ENCODE data around the gene PIAS4.

Gene PIAS4

DNA sequence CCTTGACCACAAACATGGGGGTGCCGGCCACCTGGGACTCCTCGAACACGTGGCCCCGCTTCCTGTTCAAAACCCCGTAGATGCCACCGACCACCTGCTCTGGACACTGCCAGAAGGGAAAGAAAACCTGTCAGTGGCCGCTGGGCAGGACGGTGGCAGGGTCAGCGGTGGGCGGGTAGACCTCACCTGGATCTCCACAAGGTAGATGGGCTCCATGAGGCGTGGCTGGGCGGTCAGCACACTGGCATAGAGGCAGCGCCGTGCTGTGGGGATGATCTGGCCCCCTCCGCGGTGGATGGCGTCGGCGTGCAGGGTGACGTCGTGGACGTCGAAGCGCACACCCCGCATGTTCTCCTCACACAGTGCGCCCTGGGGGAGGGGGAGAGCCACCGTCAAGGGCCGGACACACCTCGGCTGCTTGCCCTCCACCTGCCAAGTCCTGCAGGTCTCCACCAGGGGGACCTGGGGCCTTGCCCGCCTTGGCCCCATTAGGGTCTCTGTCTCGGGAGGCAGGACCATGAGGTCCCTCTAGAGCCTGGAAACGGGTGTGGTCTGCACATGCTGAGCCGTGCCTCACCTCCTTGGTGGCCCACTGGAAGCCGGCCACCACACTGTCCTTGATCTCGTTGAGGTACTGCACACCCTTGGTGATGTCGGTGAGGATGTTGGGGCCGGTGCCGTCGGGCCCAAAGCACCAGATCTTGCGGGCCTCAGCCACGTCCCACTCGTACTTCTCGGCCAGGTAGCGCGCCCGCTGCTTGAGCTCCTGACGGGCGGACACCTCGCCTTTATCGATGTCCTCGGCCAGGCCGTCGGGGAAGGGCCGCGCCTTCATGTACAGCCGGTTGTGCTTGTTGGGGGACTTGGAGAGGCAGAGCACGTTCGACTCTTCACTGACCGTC, 30.0 kb upstream of the PIAS4 start:
- no peak for DNase-seq

DNA sequence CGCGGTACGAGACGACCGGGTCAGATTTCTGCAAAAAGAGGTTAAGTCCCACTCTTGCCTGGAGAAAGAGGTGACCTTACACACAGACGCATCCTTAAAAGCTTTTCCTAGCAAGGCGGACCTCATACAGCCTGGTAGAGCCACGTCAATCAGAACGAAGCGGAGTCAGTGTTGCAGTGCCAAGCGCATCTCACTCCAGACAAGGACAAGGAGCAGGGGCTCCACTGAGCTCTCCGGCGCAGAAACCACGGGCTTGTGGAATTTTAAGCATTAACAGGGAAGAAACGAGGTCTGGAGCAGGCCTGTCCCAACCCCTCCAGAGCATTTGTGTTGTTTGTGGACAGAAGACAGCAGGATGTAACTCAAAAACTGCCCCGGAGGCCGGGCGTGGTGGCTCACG, 29.4 kb upstream of the PIAS4 start:
- DNase-seq = no peak

- no peak for DNase-seq
Observed at GRCh38 chr19:3979289-3979673, 28.3 kb upstream of the PIAS4 start.

DNA sequence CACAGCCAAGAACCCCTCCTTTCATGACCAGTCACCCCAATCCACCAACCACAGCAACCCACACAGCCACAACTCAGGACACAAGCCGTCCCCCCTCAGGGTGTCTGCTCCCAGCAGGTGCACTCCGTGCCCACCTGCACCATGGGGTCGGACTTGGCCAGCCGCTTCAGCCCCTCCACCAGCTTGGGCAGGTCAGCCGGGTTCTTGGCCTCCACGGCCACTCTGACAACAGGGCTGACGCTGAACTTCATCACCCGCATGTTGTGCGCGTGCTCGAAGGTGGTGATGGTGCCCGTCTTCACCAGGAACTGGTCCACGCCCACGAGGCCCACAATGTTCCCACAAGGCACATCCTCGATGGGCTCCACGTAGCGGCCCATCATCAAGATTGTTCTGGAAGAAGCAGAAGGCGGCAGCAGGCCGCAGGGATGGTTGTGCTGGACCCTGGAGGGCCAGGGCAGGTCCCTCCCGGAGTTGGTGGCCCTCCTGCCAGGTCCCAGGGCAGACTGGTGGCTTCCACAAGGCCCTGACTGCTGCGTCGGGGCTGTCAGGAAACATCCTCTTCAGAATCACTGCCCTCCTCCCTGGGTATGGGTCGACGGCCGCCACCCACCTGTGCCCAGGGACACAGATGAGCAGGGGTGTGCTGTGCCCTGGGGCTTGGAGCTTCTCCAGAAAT, 27.7 kb upstream of the PIAS4 start:
- no peak for DNase-seq

- DNase-seq = no peak
Observed at GRCh38 chr19:3980353-3981251, 26.9 kb upstream of the PIAS4 start.

DNA sequence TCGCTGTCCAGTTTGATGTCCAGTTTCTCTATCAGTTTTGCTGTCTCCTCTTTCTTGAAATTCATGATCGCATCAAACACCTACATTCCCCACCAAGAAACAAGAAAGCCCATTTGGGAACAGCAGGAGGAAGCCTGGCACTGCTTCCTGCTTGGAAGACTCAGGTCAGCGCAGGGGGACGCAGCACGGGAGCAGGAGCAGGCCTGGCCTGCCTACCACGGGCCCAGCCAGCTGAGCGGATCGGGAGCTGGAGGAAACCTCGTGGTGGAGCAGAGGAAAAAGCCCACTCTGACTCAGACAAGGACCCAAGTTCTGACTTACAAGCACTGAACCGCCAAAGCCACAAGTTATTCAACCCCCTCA, 26.2 kb upstream of the PIAS4 start:
- DNase-seq = no peak

DNA sequence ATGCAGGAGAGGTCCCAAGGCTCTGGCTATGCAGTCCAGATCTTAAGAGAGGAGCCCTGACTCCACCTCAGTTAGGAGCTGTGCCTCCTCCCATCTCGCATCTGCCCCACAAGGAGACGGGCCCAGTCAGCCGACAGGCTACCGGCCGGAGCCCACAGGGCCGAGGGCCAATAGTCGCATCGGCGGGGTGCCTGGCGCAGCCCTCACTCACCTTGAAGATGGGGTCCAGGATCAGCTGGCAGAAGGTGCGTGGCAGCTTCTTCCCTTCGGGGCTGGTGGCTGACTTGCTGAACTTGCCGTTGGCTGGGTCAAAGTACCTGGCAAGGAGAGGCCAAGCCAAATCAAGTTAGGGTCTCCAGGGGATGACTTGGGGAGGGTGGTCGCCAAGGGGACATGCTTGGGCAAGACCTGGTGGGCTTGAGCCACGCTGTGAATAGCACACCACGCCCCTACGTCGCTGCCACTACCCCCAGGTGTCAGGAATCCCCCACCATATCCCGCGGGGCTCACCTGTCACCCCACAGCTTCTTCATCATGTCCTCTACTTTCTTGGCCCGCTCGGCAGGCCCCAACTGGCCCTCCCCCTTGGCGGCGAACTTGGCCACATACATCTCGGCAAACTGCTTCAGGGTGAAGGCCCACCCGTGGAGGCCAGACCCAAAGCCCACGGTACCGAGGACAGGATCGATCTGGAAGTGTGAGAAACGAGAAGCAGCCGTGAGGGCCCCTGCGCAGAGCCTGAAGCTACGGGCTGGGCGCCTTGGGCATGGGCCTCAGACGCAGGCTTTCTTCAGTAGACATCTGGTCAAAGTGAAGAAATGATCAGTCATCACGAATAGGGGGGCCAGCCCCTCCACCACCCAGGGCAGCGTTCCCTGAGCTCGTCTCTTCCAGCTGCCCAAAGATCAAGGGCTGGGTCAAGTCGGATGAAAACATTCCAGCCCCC, 25.5 kb upstream of the PIAS4 start:
- no peak for DNase-seq

- no peak for DNase-seq
Observed at GRCh38 chr19:3982701-3983541, 24.6 kb upstream of the PIAS4 start.

GRCh38 chr19:3983542-3983914, 24.0 kb upstream of the PIAS4 start:
- DNase-seq = no peak

DNA sequence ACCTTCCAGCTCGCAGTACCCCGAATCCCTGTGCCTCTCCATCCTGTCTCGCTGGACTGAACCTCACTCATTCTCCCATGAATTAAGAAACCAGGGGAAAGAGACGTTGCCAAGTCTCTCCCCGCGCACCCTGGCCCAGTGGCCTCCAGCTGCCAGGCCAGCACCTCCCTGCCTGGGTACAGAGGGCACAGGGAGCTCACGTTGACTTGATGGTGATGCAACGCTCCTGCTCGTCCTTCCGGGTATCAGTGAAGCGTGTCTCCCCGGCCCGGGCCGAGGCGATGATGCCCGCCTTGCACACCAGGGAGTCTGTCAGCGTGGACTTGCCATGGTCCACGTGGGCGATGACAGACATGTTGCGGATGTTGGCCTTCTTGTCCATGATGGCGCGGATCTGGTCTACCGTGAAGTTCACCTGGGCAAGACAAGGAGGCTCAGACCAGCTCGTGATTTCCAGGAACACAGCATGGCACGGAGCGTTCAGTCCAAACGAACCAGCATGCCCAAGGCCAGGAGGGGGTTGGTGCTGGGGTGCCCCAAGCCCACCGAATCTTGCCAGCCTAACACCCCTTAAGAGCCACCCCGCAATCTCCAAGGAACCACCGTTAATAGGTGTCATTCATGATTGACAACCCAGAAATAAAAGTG, 23.5 kb upstream of the PIAS4 start:
- DNase-seq = no peak

DNA sequence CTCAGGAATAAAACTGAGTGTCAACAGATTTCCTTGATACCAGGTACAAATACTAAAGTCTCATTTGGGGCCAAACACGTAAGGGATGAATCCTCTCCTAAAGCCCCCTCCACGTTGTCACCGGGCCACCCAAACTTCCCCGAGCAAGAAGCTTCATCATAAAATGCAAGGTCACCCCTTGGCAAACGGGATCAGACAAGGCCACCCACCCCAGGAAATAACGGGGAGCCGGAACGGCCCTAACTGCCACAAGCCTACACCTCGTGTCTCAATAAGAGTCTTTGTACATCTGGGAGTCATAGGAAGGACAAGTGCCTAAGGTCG, 23.0 kb upstream of the PIAS4 start:
- no peak for DNase-seq

GRCh38 chr19:3984908-3985642, 22.5 kb upstream of the PIAS4 start, which contains the start of gene EEF2:
Gene EEF2 (minus strand): TSS chr19:3985463. CDS start chr19:3985380, 83 bp downstream.
- DNase-seq = no peak

- no peak for DNase-seq
Observed at GRCh38 chr19:3985643-3986259, 21.8 kb upstream of the PIAS4 start.

- no peak for DNase-seq
Observed at GRCh38 chr19:3986260-3987041, 21.1 kb upstream of the PIAS4 start.

DNA sequence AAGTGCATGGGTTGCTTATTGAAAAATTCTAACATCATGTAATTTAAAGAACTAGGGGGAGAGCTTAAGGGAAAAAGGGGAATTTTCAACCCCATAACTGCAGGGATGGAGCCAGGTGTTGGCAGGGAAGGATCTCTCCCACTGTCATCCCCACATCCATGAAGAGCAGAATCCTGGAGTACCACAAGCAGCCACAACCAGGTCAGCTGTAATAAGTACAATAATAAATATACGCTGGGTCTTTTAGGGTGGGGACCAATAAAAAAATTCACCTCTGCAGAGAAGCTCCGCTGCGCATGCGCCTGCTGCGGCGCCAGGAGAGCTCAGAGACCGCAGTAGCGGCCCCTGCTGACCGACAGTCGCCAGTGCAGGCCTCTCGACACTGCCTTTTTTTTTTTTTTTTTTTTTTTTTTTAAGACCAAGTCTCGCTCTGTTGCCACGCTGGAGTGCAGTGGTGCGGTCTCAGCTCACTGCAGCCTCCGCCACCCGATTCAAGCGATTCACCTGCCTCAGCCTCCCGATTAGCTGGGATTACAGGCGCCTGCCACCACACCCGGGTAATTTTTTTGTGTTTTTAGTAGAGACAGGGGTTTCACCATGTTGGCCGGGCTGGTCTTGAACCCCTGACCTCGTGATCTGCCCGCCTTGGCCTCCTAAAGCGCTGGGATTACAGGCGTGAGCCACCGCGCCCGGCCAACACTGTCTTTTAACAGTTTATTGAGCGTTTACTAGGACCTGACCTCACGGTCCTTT, 19.7 kb upstream of the PIAS4 start:
- no peak for DNase-seq

GRCh38 chr19:3990815-3991117, 16.8 kb upstream of the PIAS4 start:
- DNase-seq = no peak

DNA sequence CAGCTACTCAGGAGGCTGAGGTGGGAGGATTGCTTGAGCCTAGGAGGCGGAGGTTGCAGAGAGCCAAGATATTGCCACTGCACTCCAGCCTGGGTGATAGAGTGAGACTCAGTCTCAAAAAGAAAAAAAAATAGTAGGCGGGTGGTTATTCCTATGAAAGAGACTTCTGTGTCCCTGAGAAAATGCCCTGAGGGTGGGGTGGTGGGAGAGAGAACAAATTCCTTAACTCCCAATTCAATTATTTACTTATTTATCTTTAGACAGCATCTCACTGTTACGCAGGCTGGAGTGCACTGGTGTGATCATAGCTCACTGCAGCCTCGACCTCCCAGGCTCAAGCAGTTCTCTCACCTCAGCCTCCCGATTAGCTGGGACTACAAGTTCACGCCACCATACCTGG, 11.9 kb upstream of the PIAS4 start:
- no peak for DNase-seq

Data from cortex of kidney (tissue), 1 donor.